BE2C (cell line): ENCODE data around the gene WDFY2.

Source experiments
- DNase-seq: peaks from one replicate; pipeline ENCODE4 v3.0.0-alpha.2; 2020
- H3K27me3 ChIP-seq: fragments of 250-450 bp; sonication (Bioruptor Pico); 2 replicates; pipeline ENCODE4 v1.5.1; 2020; ENCODE audit warnings: mild to moderate bottlenecking
- H3K36me3 ChIP-seq: fragments of 250-450 bp; sonication (Bioruptor Pico); 2 replicates; pipeline ENCODE4 v1.5.1; 2020; ENCODE audit warnings: mild to moderate bottlenecking
- H3K4me1 ChIP-seq: fragments of 250-450 bp; sonication (Bioruptor Pico); 2 replicates; pipeline ENCODE4 v1.5.1; 2020
- H3K4me3 ChIP-seq: 2 replicates; pipeline ENCODE4 v1.5.1; 2011; ENCODE audit warnings: low read depth, low read length
- H3K9me3 ChIP-seq: fragments of 250-450 bp; sonication (Bioruptor Pico); 2 replicates; pipeline ENCODE4 v1.5.1; 2020
- CTCF ChIP-seq: IDR thresholded peaks from 2 replicates; pipeline ENCODE4 v1.5.1; 2012; ENCODE audit warnings: mild to moderate bottlenecking, low read depth, low read length

Gene WDFY2

GRCh38 chr13:51797664-51798488 lies 213.6 kb downstream of the WDFY2 start:
- peak; percentile 73 for DNase-seq

DNA sequence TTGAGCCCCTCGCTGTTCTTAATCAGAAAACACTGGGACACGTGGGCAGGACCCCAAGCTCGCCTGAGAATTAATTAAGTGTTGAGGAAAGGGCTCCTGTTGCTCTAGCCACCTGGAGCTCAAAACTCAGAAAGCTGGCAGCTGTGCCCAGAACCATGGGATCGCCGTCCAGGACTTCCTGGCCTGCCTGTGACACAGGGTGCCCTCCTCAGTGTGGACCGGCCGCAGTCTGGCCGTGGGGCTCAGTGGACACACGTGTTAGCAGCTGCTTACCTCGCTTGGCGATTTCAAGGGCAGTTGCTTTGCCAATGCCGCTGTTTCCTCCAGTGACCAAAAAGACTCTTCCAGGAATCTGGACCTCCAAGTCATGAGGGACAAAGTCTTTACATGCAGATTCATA lies 215.0 kb downstream of the WDFY2 start:
- peaks cover 45% of the 10 kb centered on the region for H3K4me1 ChIP-seq
- H3K36me3 ChIP-seq, result no peaks in the 10 kb centered on the region
- no peak for TF ChIP-seq CTCF
- DNase-seq, result no peak
- no peaks in the 10 kb centered on the region for H3K9me3 ChIP-seq
- no peak overlapping the region for H3K4me3 ChIP-seq
- no peaks in the 10 kb centered on the region for H3K27me3 ChIP-seq

More at GRCh38 chr13:51797664-51798488, 213.6 kb downstream of the WDFY2 start:
- Histone ChIP-seq H3K9me3 (no peaks in the 10 kb centered on the region), H3K36me3 (no peaks in the 10 kb centered on the region), H3K27me3 (no peaks in the 10 kb centered on the region), H3K4me1 (peaks cover 40% of the 10 kb centered on the region), H3K4me3 (no peak overlapping the region)
- TF ChIP-seq CTCF, result peak; percentile 73

DNA sequence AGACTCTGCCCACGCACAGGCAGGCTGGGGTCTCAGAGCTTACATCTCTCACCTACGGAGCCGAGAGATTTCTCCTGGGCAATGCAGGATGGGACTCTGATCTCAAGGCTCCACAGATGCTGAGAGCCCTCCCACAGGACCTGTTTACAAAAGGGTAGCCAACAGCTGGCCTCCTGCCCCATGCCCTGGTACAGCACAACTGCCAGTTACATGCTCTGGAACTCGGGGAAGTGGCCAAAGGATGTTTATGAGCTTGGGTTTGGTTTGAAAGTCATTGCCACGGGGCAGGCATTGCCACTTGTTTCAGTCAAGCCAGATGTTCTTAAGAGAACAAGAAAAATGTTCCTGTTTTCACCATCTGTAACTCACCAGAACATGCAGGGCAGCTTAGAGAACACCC lies 216.2 kb downstream of the WDFY2 start:
- no peaks in the 10 kb centered on the region for H3K36me3 ChIP-seq
- no peak overlapping the region for H3K4me3 ChIP-seq
- peaks cover 38% of the 10 kb centered on the region for H3K4me1 ChIP-seq
- no peak for DNase-seq
- no peaks in the 10 kb centered on the region for H3K27me3 ChIP-seq
- no peaks in the 10 kb centered on the region for H3K9me3 ChIP-seq
- no peak for TF ChIP-seq CTCF

- TF ChIP-seq CTCF, result no peak
- H3K9me3 ChIP-seq, result no peaks in the 10 kb centered on the region
- H3K4me1 ChIP-seq, result peaks cover 30% of the 10 kb centered on the region
- no peaks in the 10 kb centered on the region for H3K36me3 ChIP-seq
- H3K27me3 ChIP-seq, result no peaks in the 10 kb centered on the region
- no peak overlapping the region for H3K4me3 ChIP-seq
- DNase-seq, result no peak
Measured at GRCh38 chr13:51801631-51802099, 217.4 kb downstream of the WDFY2 start.

GRCh38 chr13:51802631-51803418 lies 218.6 kb downstream of the WDFY2 start:
- H3K27me3 ChIP-seq, result no peaks in the 10 kb centered on the region
- H3K4me1 ChIP-seq, result peaks cover 22% of the 10 kb centered on the region
- H3K36me3 ChIP-seq, result no peaks in the 10 kb centered on the region
- no peak for TF ChIP-seq CTCF
- no peak for DNase-seq
- no peaks in the 10 kb centered on the region for H3K9me3 ChIP-seq
- H3K4me3 ChIP-seq, result peak overlapping the region; percentile 78
